IMR-90 (cell line): ENCODE data around the gene NSD2. TPM values are rescaled to one million over a fixed set of nuclear protein-coding genes. Genes with fewer than 3 reads are reported as not detected.
A peak's percentile ranks its signal among the peaks of the same experiment; 100 is the strongest.

Experiments used
- ATAC-seq: fragments of 200-7000 bp; cut with Tn5 transposase; 2 replicates; pipeline ENCODE4 v1.9.1; 2020; ENCODE audit warnings: low read depth, mild to moderate bottlenecking, moderate library complexity
- BruUV-seq: library from RNA; stranded (reverse); fragments of 400-500 nt; replicated peaks from 2 replicates; lab custom pipeline; 2021; lab: Mats Ljungman, UMichigan
- CTCF ChIA-PET: fragments of 300-600 bp; formaldehyde crosslinking; extraction: SDS; loops from one replicate; lab custom pipeline; 2021; ENCODE audit warnings: antibody characterized with exemption; lab: Yijun Ruan, JAX
- POLR2A ChIA-PET: fragments of 300-600 bp; sonication (Branson Sonifier 250); formaldehyde crosslinking; loops from one replicate; lab custom pipeline; 2022; ENCODE audit warnings: antibody characterized with exemption; ENCODE audit not compliant: unreplicated experiment; lab: Charles Lee
- DNase-seq: peaks from one replicate; pipeline ENCODE4 v3.0.0; 2013
- H2AFZ ChIP-seq: replicated peaks from 2 replicates; pipeline ENCODE3; 2013; ENCODE audit warnings: low read length, mild to moderate bottlenecking; ENCODE audit not compliant: poor library complexity
- H2AK5ac ChIP-seq: 2 replicates; pipeline ENCODE4 v1.6.1; 2013; ENCODE audit warnings: low read depth, low read length, inconsistent platforms
- H2AK9ac ChIP-seq: replicated peaks from 2 replicates; pipeline ENCODE3; 2013; ENCODE audit warnings: mild to moderate bottlenecking, low read depth, low read length, moderate library complexity; ENCODE audit not compliant: poor library complexity
- H2BK120ac ChIP-seq: 2 replicates; pipeline ENCODE4 v1.6.1; 2013; ENCODE audit warnings: low read depth, low read length, inconsistent platforms
- H2BK15ac ChIP-seq: 3 replicates; pipeline ENCODE4 v1.6.1; 2013; ENCODE audit warnings: low read depth, low read length, inconsistent platforms
- H2BK20ac ChIP-seq: 2 replicates; pipeline ENCODE4 v1.6.1; 2013; ENCODE audit warnings: low read depth, mild to moderate bottlenecking, inconsistent platforms, low read length, moderate library complexity
- H2BK5ac ChIP-seq: 2 replicates; pipeline ENCODE4 v1.6.1; 2013; ENCODE audit warnings: mild to moderate bottlenecking, low read depth, low read length, inconsistent platforms; ENCODE audit not compliant: poor library complexity, severe bottlenecking
- H3K14ac ChIP-seq: replicated peaks from 2 replicates; pipeline ENCODE4 v1.6.1; 2013; ENCODE audit warnings: low read depth, low read length, inconsistent platforms
- H3K18ac ChIP-seq: 2 replicates; pipeline ENCODE4 v1.6.1; 2013; ENCODE audit warnings: low read depth, low read length, control low read depth
- H3K23ac ChIP-seq: 2 replicates; pipeline ENCODE4 v1.6.1; 2013; ENCODE audit warnings: low read depth, low read length, inconsistent platforms
- H3K27ac ChIP-seq: 2 replicates; pipeline ENCODE4 v1.5.1; 2013; ENCODE audit warnings: mild to moderate bottlenecking, control low read depth, low read length; ENCODE audit not compliant: insufficient read depth
- H3K27me3 ChIP-seq: 2 replicates; pipeline ENCODE4 v1.6.1; 2013; ENCODE audit warnings: low read length; ENCODE audit not compliant: control insufficient read depth, insufficient read depth
- H3K36me3 ChIP-seq: 2 replicates; pipeline ENCODE4 v1.6.1; 2013; ENCODE audit warnings: low read length, mixed read lengths; ENCODE audit not compliant: control insufficient read depth, insufficient read depth
- H3K4ac ChIP-seq: 2 replicates; pipeline ENCODE4 v1.6.1; 2013; ENCODE audit warnings: low read depth, low read length, inconsistent platforms
- H3K4me1 ChIP-seq: 2 replicates; pipeline ENCODE4 v1.6.1; 2013; ENCODE audit warnings: low read length, mixed read lengths; ENCODE audit not compliant: control insufficient read depth, insufficient read depth
- H3K4me2 ChIP-seq: 2 replicates; pipeline ENCODE4 v1.6.1; 2013; ENCODE audit warnings: low read depth, mild to moderate bottlenecking, control low read depth, low read length, moderate library complexity
- H3K4me3 ChIP-seq: 2 replicates; pipeline ENCODE4 v1.5.1; 2013; ENCODE audit warnings: low read depth, mild to moderate bottlenecking, control low read depth, low read length, moderate library complexity; ENCODE audit not compliant: insufficient read depth
- H3K56ac ChIP-seq: 2 replicates; pipeline ENCODE4 v1.6.1; 2013; ENCODE audit warnings: low read length, inconsistent platforms; ENCODE audit not compliant: insufficient read depth; ENCODE audit errors: extremely low read depth
- H3K79me1 ChIP-seq, 2 experiments: 2 replicates each; pipeline ENCODE4 v1.6.1; 2013; ENCODE audit warnings: low read length in 2 of 2, inconsistent platforms in 1 of 2, low read depth in 1 of 2
- H3K9ac ChIP-seq: 2 replicates; pipeline ENCODE4 v1.6.1; 2013; ENCODE audit warnings: low read depth, low read length, control low read depth
- H3K9me1 ChIP-seq: 2 replicates; pipeline ENCODE4 v1.6.1; 2013; ENCODE audit warnings: low read length, inconsistent platforms; ENCODE audit not compliant: insufficient read depth
- H3K9me3 ChIP-seq: 2 replicates; pipeline ENCODE4 v1.6.1; 2013; ENCODE audit warnings: low read length; ENCODE audit not compliant: control insufficient read depth, insufficient read depth
- H4K20me1 ChIP-seq: 2 replicates; pipeline ENCODE4 v1.6.1; 2013; ENCODE audit warnings: low read length, inconsistent platforms; ENCODE audit not compliant: insufficient read depth
- H4K5ac ChIP-seq: 2 replicates; pipeline ENCODE4 v1.6.1; 2013; ENCODE audit warnings: mild to moderate bottlenecking, low read depth, low read length, control low read depth
- H4K8ac ChIP-seq, 2 experiments: 2 replicates each; pipeline ENCODE4 v1.6.1; 2013; ENCODE audit warnings: low read depth in 2 of 2, low read length in 2 of 2, control low read depth in 1 of 2, inconsistent platforms in 1 of 2
- H4K91ac ChIP-seq: 2 replicates; pipeline ENCODE4 v1.6.1; 2013; ENCODE audit warnings: low read depth, low read length, inconsistent platforms; ENCODE audit not compliant: insufficient read depth
- CTCF ChIP-seq: conservative IDR thresholded peaks from 2 replicates; pipeline ENCODE4 v1.5.1; 2012; ENCODE audit warnings: mild to moderate bottlenecking, low read depth, low read length, improper control_type of control experiment
- MAZ ChIP-seq: IDR thresholded peaks from 2 replicates; pipeline ENCODE4 v1.6.1; 2012; ENCODE audit warnings: low read depth, mild to moderate bottlenecking, low read length, improper control_type of control experiment, moderate library complexity, borderline replicate concordance
- MXI1 ChIP-seq: IDR thresholded peaks from 2 replicates; pipeline ENCODE4 v1.6.1; 2012; ENCODE audit warnings: low read depth, mild to moderate bottlenecking, low read length, moderate library complexity, borderline replicate concordance
- NFE2L2 ChIP-seq: fragments of 150-350 bp; IDR thresholded peaks from 2 replicates; pipeline ENCODE4 v1.6.1; 2016; ENCODE audit warnings: low read depth, mild to moderate bottlenecking, low read length
- WGBS, 2 experiments: methylation state at CpG; one replicate each; pipeline versions ENCODE4 v1.1.5 to v1.1.7; 2013; ENCODE audit warnings: missing lambda C conversion rate in 2 of 2; ENCODE audit not compliant: insufficient read length in 1 of 2; ENCODE audit errors: extremely low coverage in 2 of 2; 5-methylcytosine and 5-hydroxymethylcytosine counted together
- dilution Hi-C: fragments of 300-500 bp; cut with HindIII; formaldehyde crosslinking; loops from one replicate; pipeline ENCODE4 v1.14.3; 2018; ENCODE audit warnings: low sequenced_read_pairs; ENCODE audit not compliant: unreplicated experiment
- in situ Hi-C: fragments of 300-500 bp; cut with MboI; formaldehyde crosslinking; loops from 3 replicates; pipeline ENCODE4 v1.14.3; 2019; ENCODE audit warnings: low sequenced_read_pairs, inconsistent platforms, mixed read lengths
- intact Hi-C: fragments of 100-400 bp; cut with micrococcal nuclease; formaldehyde crosslinking; loops from 2 replicates; pipeline ENCODE4 v1.10.0; 2022
- polyA plus RNA-seq, 3 experiments: library from polyadenylated mRNA; depleted of rRNA; stranded (reverse); fragments of >200 nt; gene quantifications; 2 replicates each; pipeline ENCODE4 v1.2.3, GENCODE V29; 2012; ENCODE audit warnings: low replicate concordance in 1 of 3
- total RNA-seq: library from RNA; depleted of rRNA; stranded (reverse); fragments of >200 nt; gene quantifications from 2 replicates; pipeline ENCODE4 v1.2.3, GENCODE V29; 2012

The NSD2 gene
- total and polyA plus RNA-seq, 2 of the 4 experiments (the other 2 are of a cell fraction) = 35.9 to 68.1 TPM

- CTCF ChIA-PET = no interaction called here
- WGBS, 2 experiments = 1% methylated on average over 19 of the region's 22 CpGs; no CpG with 5 or more reads in 1 of the 2 experiments
These were observed 940 bp upstream of the NSD2 start for GRCh38 chr4:1870328-1870577.

More at GRCh38 chr4:1870328-1870577, 940 bp upstream of the NSD2 start:
- H3K27ac ChIP-seq = peak overlapping the region; percentile 96
- POLR2A ChIA-PET = no interaction called here
- peak overlapping the region; percentile 95 for H3K4me3 ChIP-seq
- peaks cover 9% of the 10 kb centered on the region for H3K9me1 ChIP-seq
- no peak overlapping the region for H2BK15ac ChIP-seq
- peak overlapping the region; percentile 68; the same call in 1 of the 2 replicates for H4K91ac ChIP-seq
- H2BK120ac ChIP-seq = no peak overlapping the region; the same call in 1 of the 2 replicates
- H4K8ac ChIP-seq = peak overlapping the region; percentile 81 to 87; a peak in 2 of 4 replicates
- no peak overlapping the region for H2BK20ac ChIP-seq
- H3K36me3 ChIP-seq = no peaks in the 10 kb centered on the region
- no peak overlapping the region for H3K18ac ChIP-seq
- H3K14ac ChIP-seq = peak overlapping the region; percentile 84
- TF ChIP-seq MXI1 = 0 out of 2 replicates have a peak, but pooled peaks have one; percentile 35
- TF ChIP-seq CTCF = no peak
- TF ChIP-seq MAZ = no peak
- TF ChIP-seq NFE2L2 = no peak
- in situ Hi-C loops = no loop called here
- H3K27me3 ChIP-seq = peaks cover 2% of the 10 kb centered on the region; the same call in 1 of the 2 replicates
- peak overlapping the region; percentile 96 for H2AK9ac ChIP-seq
- H2AFZ ChIP-seq = peak overlapping the region; percentile 94
- intact Hi-C loops = loop anchor here (2.0 kb wide), 1 partner anchor 13 kb away; the partner anchor contains the start of gene LETM1
- peak; percentile 58 for ATAC-seq
- peak overlapping the region; percentile 83 for H3K9ac ChIP-seq
- no TSS peak for BruUV-seq
- peak overlapping the region; percentile 94 for H2BK5ac ChIP-seq
- H3K56ac ChIP-seq = 0 out of 2 replicates have a peak overlapping the region, but pooled peaks have one; percentile 46
- peak; percentile 66 for DNase-seq
- H3K4ac ChIP-seq = peak overlapping the region; percentile 74
- H3K23ac ChIP-seq = peak overlapping the region; percentile 78; the same call in 1 of the 2 replicates
- dilution Hi-C loops = no loop called here
- H3K4me1 ChIP-seq = peaks cover 13% of the 10 kb centered on the region
- peaks cover 2 to 21% of the 10 kb centered on the region in 2 experiments; a peak in 2 of 4 replicates for H3K79me1 ChIP-seq
- peak overlapping the region; percentile 56; the same call in 1 of the 2 replicates for H4K5ac ChIP-seq
- peak overlapping the region; percentile 61 for H2AK5ac ChIP-seq
- H4K20me1 ChIP-seq = peaks cover 13% of the 10 kb centered on the region
- no peaks in the 10 kb centered on the region for H3K9me3 ChIP-seq
- peak overlapping the region; percentile 85 for H3K4me2 ChIP-seq
